Stomach (tissue), 4 donors: ENCODE data around the gene CNIH4.

Source experiments
- CTCF ChIP-seq, 7 experiments: fragments of 450-650 bp in 4 of 7; fragments of 200-600 bp in 3 of 7; sonication (generic) in 3 of 7; IDR thresholded peaks; one replicate each; pipeline ENCODE4 v1.5.1; 2016 to 2019; ENCODE audit warnings: antibody characterized with exemption in 7 of 7, control low read depth in 2 of 7, mild to moderate bottlenecking in 1 of 7
- POLR2A ChIP-seq, 4 donors: fragments of 450-650 bp; IDR thresholded peaks; one replicate each; pipeline ENCODE4 v1.6.1; 2016; ENCODE audit warnings: antibody characterized with exemption in 4 of 4, control low read depth in 2 of 4, mild to moderate bottlenecking in 1 of 4, moderate library complexity in 1 of 4
- POLR2AphosphoS5 ChIP-seq, 3 donors: sonication (generic); formaldehyde crosslinking; IDR thresholded peaks; one replicate each; pipeline ENCODE4 v1.6.1; 2016; ENCODE audit warnings: antibody characterized with exemption in 3 of 3

- TF ChIP-seq CTCF (IDR thresholded peaks at IDR 0.05) (no peak), POLR2A (IDR thresholded peaks at IDR 0.05) (no peak), POLR2AphosphoS5 (IDR thresholded peaks at IDR 0.05) (no peak)
Measured at GRCh38 chr1:224348137-224348536, 8.5 kb upstream of the CNIH4 start.
